OCI-M1 (cell line): ENCODE measurements around the gene SMIM35.

Experiments
- DNase-seq: peaks from one replicate; lab custom pipeline; 2025; lab: John Stamatoyannopoulos, UW

The SMIM35 gene

GRCh38 chr11:118057251-118058145 lies 29.3 kb downstream of the SMIM35 start:
- no peak for DNase-seq

- DNase-seq, result no peak
Observed at GRCh38 chr11:118056806-118057205, 30.0 kb downstream of the SMIM35 start.

- DNase-seq, result no peak
Observed at GRCh38 chr11:118055966-118056365, 30.8 kb downstream of the SMIM35 start.

- no peak for DNase-seq
Observed at GRCh38 chr11:118054712-118055640, 31.8 kb downstream of the SMIM35 start.

- DNase-seq, result peak; percentile 59
Observed at GRCh38 chr11:118052581-118053206, 34.1 kb downstream of the SMIM35 start.

- no peak for DNase-seq
Observed at GRCh38 chr11:118051611-118052461, 34.9 kb downstream of the SMIM35 start.

GRCh38 chr11:118051136-118051610 lies 35.6 kb downstream of the SMIM35 start:
- DNase-seq, result no peak

GRCh38 chr11:118050208-118050891 lies 36.4 kb downstream of the SMIM35 start:
- no peak for DNase-seq

- no peak for DNase-seq
Observed at GRCh38 chr11:118049771-118050170, 37.0 kb downstream of the SMIM35 start.

GRCh38 chr11:118048472-118049370 lies 38.0 kb downstream of the SMIM35 start:
- no peak for DNase-seq

- no peak for DNase-seq
Observed at GRCh38 chr11:118047749-118048148, 39.0 kb downstream of the SMIM35 start.

GRCh38 chr11:118046964-118047700 lies 39.6 kb downstream of the SMIM35 start:
- no peak for DNase-seq

- DNase-seq, result peak; percentile 35
Observed at GRCh38 chr11:118046051-118046963, 40.5 kb downstream of the SMIM35 start.

- DNase-seq, result no peak
Observed at GRCh38 chr11:118045191-118045590, 41.6 kb downstream of the SMIM35 start.

GRCh38 chr11:118042796-118043195 lies 44.0 kb downstream of the SMIM35 start:
- peak; percentile 22 for DNase-seq

- DNase-seq, result peak; percentile 20
Observed at GRCh38 chr11:118042141-118042540, 44.6 kb downstream of the SMIM35 start.

- DNase-seq, result no peak
Observed at GRCh38 chr11:118033443-118033842, 53.3 kb downstream of the SMIM35 start.

GRCh38 chr11:118028626-118029025 lies 58.1 kb downstream of the SMIM35 start:
- DNase-seq, result no peak
